ENCODE results near the gene COX7C. TPM values are rescaled to one million over a fixed set of nuclear protein-coding genes. Genes with fewer than 3 reads are reported as not detected.

The COX7C gene
- total and polyA plus RNA-seq, 9 of the 15 experiments (the other 6 are each of a cell fraction or from before 2014, with no cell fraction given): 576 to 1,783 (median 996) TPM

DNA sequence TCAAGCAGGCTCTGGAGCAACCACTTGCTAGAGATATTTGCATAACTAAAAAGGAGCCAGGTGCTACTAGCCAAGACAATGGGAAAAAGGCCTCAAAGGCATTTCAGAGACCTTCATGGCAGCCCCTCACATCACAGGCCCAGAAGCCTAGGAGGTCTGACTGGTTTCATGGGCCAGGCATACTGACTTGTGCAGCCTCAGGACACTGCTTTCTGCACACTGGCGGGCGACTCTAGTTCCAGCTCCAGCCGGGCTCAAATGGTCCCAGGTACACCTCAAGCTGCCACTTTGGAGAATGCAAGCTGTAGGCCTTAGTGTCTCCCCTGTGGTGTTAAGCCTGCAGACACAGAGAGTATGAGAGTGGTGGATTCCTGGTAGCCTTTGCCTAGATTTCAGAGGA lies 27.1 kb downstream of the COX7C start:
- H3K27me3 ChIP-seq (ENCODE audit: control insufficient read depth in 2 of 2, insufficient read depth in 2 of 2, low read length in 2 of 2): no peaks in the 10 kb centered on the region
- DNase-seq (ENCODE audit: extremely low read depth in 1 of 4, low spot score in 3 of 4) (no peak), FAIRE-seq (no peak), ATAC-seq (no peak)
- no peak overlapping the region for H3K27ac ChIP-seq (ENCODE audit: extremely low read depth, low read depth, low read length)
- ChIA-PET CTCF (ENCODE audit: low intra/inter-chr PET ratio) (no interaction called here), POLR2A (interaction anchor here (0.5 to 1.5 kb wide), 2 partner anchors 17 to 26 kb away, joined by 3 to 4 read pairs; no protein-coding TSS in a partner anchor)
- no peaks in the 10 kb centered on the region for H3K79me2 ChIP-seq (ENCODE audit: control insufficient read depth, insufficient read depth, low read length)
- H4K20me1 ChIP-seq (replicated peaks; ENCODE audit: control insufficient read depth, insufficient read depth, low read length): no peaks in the 10 kb centered on the region
- H3K9me1 ChIP-seq (ENCODE audit: control insufficient read depth, insufficient read depth, low read length): no peaks in the 10 kb centered on the region
- no peak overlapping the region for H2AFZ ChIP-seq (ENCODE audit: low read depth, low read length)
- TF ChIP-seq SOX6 (IDR thresholded peaks at IDR 0.05): no peak
- BruUV-seq (replicated peaks): no TSS peak
- 7% methylated on average over 3 of the region's 3 CpGs for WGBS (ENCODE audit: insufficient coverage, low coverage, missing lambda C conversion rate)
- in situ Hi-C loops (cut with MboI) (no loop called here), intact Hi-C loops (cut with micrococcal nuclease) (no loop called here)
- H3K36me3 ChIP-seq (ENCODE audit: control insufficient read depth, insufficient read depth, low read length): no peaks in the 10 kb centered on the region
- H3K9me3 ChIP-seq (replicated peaks; ENCODE audit: control insufficient read depth, insufficient read depth, low read depth, low read length): no peaks in the 10 kb centered on the region
- H3K4me3 ChIP-seq: no peak overlapping the region
- H3K9ac ChIP-seq (ENCODE audit: insufficient read depth in 1 of 2, low read depth in 2 of 2, low read length in 2 of 2): no peak overlapping the region
- no peaks in the 10 kb centered on the region for H3K4me1 ChIP-seq (replicated peaks in 1 of 2; ENCODE audit: control insufficient read depth in 2 of 2, insufficient read depth in 2 of 2, low read length in 2 of 2)
- no peak overlapping the region for H3K4me2 ChIP-seq (ENCODE audit: insufficient read depth, low read length)

DNA sequence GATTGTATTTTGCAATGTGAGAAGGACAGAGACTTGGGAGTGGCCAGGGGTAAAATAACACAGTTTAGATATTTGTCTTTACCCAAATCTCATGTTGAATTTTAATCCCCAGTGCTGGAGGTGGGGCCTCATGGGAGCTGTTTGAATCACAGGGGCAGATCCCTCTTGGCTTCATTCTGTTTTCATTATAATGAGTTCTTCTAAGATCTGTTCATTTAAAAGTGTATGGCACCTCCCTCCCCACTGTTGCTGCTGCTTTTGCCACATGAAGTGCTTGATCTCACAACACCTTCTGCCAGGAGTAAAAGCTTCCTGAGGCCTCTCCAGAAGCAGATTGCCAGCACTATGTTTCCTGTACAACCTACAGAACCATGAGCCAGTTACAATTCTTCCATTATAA lies 28.1 kb downstream of the COX7C start:
- no peaks in the 10 kb centered on the region for H3K9me1 ChIP-seq (ENCODE audit: control insufficient read depth, insufficient read depth, low read length)
- no peaks in the 10 kb centered on the region for H4K20me1 ChIP-seq (replicated peaks; ENCODE audit: control insufficient read depth, insufficient read depth, low read length)
- BruUV-seq (replicated peaks): no TSS peak
- no peak overlapping the region for H3K9ac ChIP-seq (ENCODE audit: insufficient read depth in 1 of 2, low read depth in 2 of 2, low read length in 2 of 2)
- no peak overlapping the region for H2AFZ ChIP-seq (ENCODE audit: low read depth, low read length)
- H3K4me1 ChIP-seq (replicated peaks in 1 of 2; ENCODE audit: control insufficient read depth in 2 of 2, insufficient read depth in 2 of 2, low read length in 2 of 2): no peaks in the 10 kb centered on the region
- ChIA-PET CTCF (ENCODE audit: low intra/inter-chr PET ratio) (no interaction called here), POLR2A (no interaction called here)
- no peak overlapping the region for H3K4me3 ChIP-seq
- no peaks in the 10 kb centered on the region for H3K79me2 ChIP-seq (ENCODE audit: control insufficient read depth, insufficient read depth, low read length)
- TF ChIP-seq BCL6 (CRISPR knock-in tag; IDR thresholded peaks at IDR 0.05): no peak
- TF ChIP-seq, protein P1, sequence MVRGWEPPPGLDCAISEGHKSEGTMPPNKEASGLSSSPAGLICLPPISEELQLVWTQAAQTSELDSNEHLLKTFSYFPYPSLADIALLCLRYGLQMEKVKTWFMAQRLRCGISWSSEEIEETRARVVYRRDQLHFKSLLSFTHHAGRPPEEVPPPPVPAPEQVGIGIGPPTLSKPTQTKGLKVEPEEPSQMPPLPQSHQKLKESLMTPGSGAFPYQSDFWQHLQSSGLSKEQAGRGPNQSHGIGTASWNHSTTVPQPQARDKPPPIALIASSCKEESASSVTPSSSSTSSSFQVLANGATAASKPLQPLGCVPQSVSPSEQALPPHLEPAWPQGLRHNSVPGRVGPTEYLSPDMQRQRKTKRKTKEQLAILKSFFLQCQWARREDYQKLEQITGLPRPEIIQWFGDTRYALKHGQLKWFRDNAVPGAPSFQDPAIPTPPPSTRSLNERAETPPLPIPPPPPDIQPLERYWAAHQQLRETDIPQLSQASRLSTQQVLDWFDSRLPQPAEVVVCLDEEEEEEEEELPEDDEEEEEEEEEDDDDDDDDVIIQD (CRISPR knock-in tag; IDR thresholded peaks at IDR 0.05): no peak
- TF ChIP-seq, protein P2, sequence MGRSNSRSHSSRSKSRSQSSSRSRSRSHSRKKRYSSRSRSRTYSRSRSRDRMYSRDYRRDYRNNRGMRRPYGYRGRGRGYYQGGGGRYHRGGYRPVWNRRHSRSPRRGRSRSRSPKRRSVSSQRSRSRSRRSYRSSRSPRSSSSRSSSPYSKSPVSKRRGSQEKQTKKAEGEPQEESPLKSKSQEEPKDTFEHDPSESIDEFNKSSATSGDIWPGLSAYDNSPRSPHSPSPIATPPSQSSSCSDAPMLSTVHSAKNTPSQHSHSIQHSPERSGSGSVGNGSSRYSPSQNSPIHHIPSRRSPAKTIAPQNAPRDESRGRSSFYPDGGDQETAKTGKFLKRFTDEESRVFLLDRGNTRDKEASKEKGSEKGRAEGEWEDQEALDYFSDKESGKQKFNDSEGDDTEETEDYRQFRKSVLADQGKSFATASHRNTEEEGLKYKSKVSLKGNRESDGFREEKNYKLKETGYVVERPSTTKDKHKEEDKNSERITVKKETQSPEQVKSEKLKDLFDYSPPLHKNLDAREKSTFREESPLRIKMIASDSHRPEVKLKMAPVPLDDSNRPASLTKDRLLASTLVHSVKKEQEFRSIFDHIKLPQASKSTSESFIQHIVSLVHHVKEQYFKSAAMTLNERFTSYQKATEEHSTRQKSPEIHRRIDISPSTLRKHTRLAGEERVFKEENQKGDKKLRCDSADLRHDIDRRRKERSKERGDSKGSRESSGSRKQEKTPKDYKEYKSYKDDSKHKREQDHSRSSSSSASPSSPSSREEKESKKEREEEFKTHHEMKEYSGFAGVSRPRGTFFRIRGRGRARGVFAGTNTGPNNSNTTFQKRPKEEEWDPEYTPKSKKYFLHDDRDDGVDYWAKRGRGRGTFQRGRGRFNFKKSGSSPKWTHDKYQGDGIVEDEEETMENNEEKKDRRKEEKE (IDR thresholded peaks at IDR 0.05; ENCODE audit: borderline replicate concordance in 1 of 2, control insufficient read depth in 1 of 2, low read depth in 2 of 2, low read length in 1 of 2): no peak
- TF ChIP-seq POLR2G (IDR thresholded peaks at IDR 0.05; ENCODE audit: low read depth, low read length): no peak
- TF ChIP-seq FOXP1 (CRISPR knock-in tag; IDR thresholded peaks at IDR 0.05): no peak
- TF ChIP-seq MYNN (IDR thresholded peaks at IDR 0.05): no peak
- no peak for TF ChIP-seq MYNN (CRISPR knock-in tag; IDR thresholded peaks at IDR 0.05)
- TF ChIP-seq KDM2B (CRISPR knock-in tag; IDR thresholded peaks at IDR 0.05): no peak
- TF ChIP-seq RFX5 (IDR thresholded peaks at IDR 0.05; ENCODE audit: low read depth, low read length): no peak
- no peak for TF ChIP-seq ZNF324 (CRISPR knock-in tag; IDR thresholded peaks at IDR 0.05)
- no peak for TF ChIP-seq ZNF41 (CRISPR knock-in tag; conservative IDR thresholded peaks at IDR 0.05)
- no peak for TF ChIP-seq TAF7 (tag; IDR thresholded peaks at IDR 0.05)
- no peak for TF ChIP-seq SIN3B (IDR thresholded peaks at IDR 0.05; ENCODE audit: low read depth)
- TF ChIP-seq MCM5 (IDR thresholded peaks at IDR 0.05; ENCODE audit: low read depth): no peak
- no peaks in the 10 kb centered on the region for H3K36me3 ChIP-seq (ENCODE audit: control insufficient read depth, insufficient read depth, low read length)
- in situ Hi-C loops (cut with MboI): no loop called here
- no peaks in the 10 kb centered on the region for H3K9me3 ChIP-seq (replicated peaks; ENCODE audit: control insufficient read depth, insufficient read depth, low read depth, low read length)
- ATAC-seq: no peak
- DNase-seq (ENCODE audit: extremely low read depth in 1 of 4, low spot score in 3 of 4): no peak
- no peak for FAIRE-seq
- no peaks in the 10 kb centered on the region for H3K27me3 ChIP-seq (ENCODE audit: control insufficient read depth in 2 of 2, insufficient read depth in 2 of 2, low read length in 2 of 2)
- no peak overlapping the region for H3K27ac ChIP-seq (ENCODE audit: extremely low read depth, low read depth, low read length)
- intact Hi-C loops (cut with micrococcal nuclease): no loop called here
- H3K4me2 ChIP-seq (ENCODE audit: insufficient read depth, low read length): no peak overlapping the region
